WTC11 (cell line): Measurements from ENCODE around the gene PNLIP. TPM values are rescaled to one million over a fixed set of nuclear protein-coding genes. Genes with fewer than 3 reads are reported as not detected.

Experiments used
- ATAC-seq: fragments of 200-7000 bp; cut with Tn5 transposase; 2 replicates; pipeline ENCODE4 v1.10.0; 2021; ENCODE audit warnings: mild to moderate bottlenecking, moderate library complexity
- Bru-seq: library from RNA; stranded (reverse); fragments of 400-500 nt; gene quantifications from one replicate; lab custom pipeline; 2021; lab: Mats Ljungman, UMichigan
- CTCF ChIA-PET: fragments of 300-600 bp; sonication (Branson Sonifier 250); formaldehyde crosslinking; loops from one replicate; lab custom pipeline; 2021; ENCODE audit warnings: antibody characterized with exemption; lab: Charles Lee
- POLR2A ChIA-PET: fragments of 350-600 bp; sonication (Branson Sonifier 250); formaldehyde crosslinking; loops from one replicate; lab custom pipeline; 2021; ENCODE audit warnings: antibody characterized with exemption; lab: Charles Lee
- DNase-seq: peaks from one replicate; pipeline ENCODE4 v3.0.0; 2021; ENCODE audit warnings: low spot score
- H3K27ac Mint-ChIP-seq: 2 replicates; pipeline ENCODE4 v1.8.0; 2021; ENCODE audit warnings: mixed read lengths
- H3K27me3 Mint-ChIP-seq: 2 replicates; pipeline ENCODE4 v1.8.0; 2021; ENCODE audit warnings: low read depth, mild to moderate bottlenecking, moderate library complexity, mixed read lengths
- H3K36me3 Mint-ChIP-seq: 2 replicates; pipeline ENCODE4 v1.8.0; 2021; ENCODE audit warnings: mixed read lengths
- H3K4me1 Mint-ChIP-seq: 2 replicates; pipeline ENCODE4 v1.8.0; 2022; ENCODE audit warnings: mixed read lengths
- H3K4me3 Mint-ChIP-seq: 2 replicates; pipeline ENCODE4 v1.8.0; 2021; ENCODE audit warnings: mild to moderate bottlenecking, moderate library complexity, mixed read lengths
- H3K9me3 Mint-ChIP-seq: 2 replicates; pipeline ENCODE4 v1.8.0; 2021; ENCODE audit warnings: mixed read lengths
- CREM ChIP-seq: sonication (generic); formaldehyde crosslinking; IDR thresholded peaks from 2 replicates; pipeline ENCODE4 v1.8.1; 2022; ENCODE audit warnings: mild to moderate bottlenecking, missing genetic modification reagents, moderate library complexity
- E2F4 ChIP-seq: sonication (generic); formaldehyde crosslinking; IDR thresholded peaks from 2 replicates; pipeline ENCODE4 v1.8.1; 2022; ENCODE audit warnings: low read depth, mild to moderate bottlenecking, moderate library complexity, missing genetic modification reagents, borderline replicate concordance
- EMX1 ChIP-seq: fragments of 250-450 bp; sonication (Bioruptor Pico); IDR thresholded peaks from 2 replicates; pipeline ENCODE4 v1.8.0; 2021; ENCODE audit warnings: mild to moderate bottlenecking
- GABPB1 ChIP-seq: sonication (generic); formaldehyde crosslinking; IDR thresholded peaks from 2 replicates; pipeline ENCODE4 v1.8.1; 2023; ENCODE audit warnings: mild to moderate bottlenecking, missing genetic modification reagents
- GTF2I ChIP-seq: fragments of 250-450 bp; sonication (Bioruptor Pico); conservative IDR thresholded peaks from 2 replicates; pipeline ENCODE4 v1.4.0; 2021; ENCODE audit warnings: mild to moderate bottlenecking
- JAZF1 ChIP-seq: fragments of 250-450 bp; sonication (Bioruptor Pico); IDR thresholded peaks from 2 replicates; pipeline ENCODE4 v1.9.0; 2021; ENCODE audit warnings: moderate library complexity, mild to moderate bottlenecking, inconsistent platforms
- MXD4 ChIP-seq: fragments of 250-450 bp; sonication (Bioruptor Pico); IDR thresholded peaks from 2 replicates; pipeline ENCODE4 v1.8.0; 2021; ENCODE audit warnings: mild to moderate bottlenecking, moderate library complexity, borderline replicate concordance
- NR2C2 ChIP-seq: sonication (generic); formaldehyde crosslinking; IDR thresholded peaks from 2 replicates; pipeline ENCODE4 v1.8.0; 2022; ENCODE audit warnings: mild to moderate bottlenecking, missing genetic modification reagents
- OVOL2 ChIP-seq: fragments of 250-450 bp; sonication (Bioruptor Pico); IDR thresholded peaks from 2 replicates; pipeline ENCODE4 v1.9.0; 2021; ENCODE audit warnings: mild to moderate bottlenecking, borderline replicate concordance
- SMAD4 ChIP-seq: sonication (generic); formaldehyde crosslinking; IDR thresholded peaks from 2 replicates; pipeline ENCODE4 v1.8.0; 2022; ENCODE audit warnings: mild to moderate bottlenecking, missing genetic modification reagents
- SP1 ChIP-seq: sonication (generic); formaldehyde crosslinking; conservative IDR thresholded peaks from 2 replicates; pipeline ENCODE4 v1.8.1; 2022; ENCODE audit warnings: missing genetic modification reagents
- STAT6 ChIP-seq: sonication (generic); formaldehyde crosslinking; conservative IDR thresholded peaks from 2 replicates; pipeline ENCODE4 v1.8.1; 2023; ENCODE audit warnings: mild to moderate bottlenecking, low read depth, missing genetic modification reagents, moderate library complexity
- TP53 ChIP-seq: sonication (generic); formaldehyde crosslinking; IDR thresholded peaks from 2 replicates; pipeline ENCODE4 v1.8.1; 2023; ENCODE audit warnings: mild to moderate bottlenecking, missing genetic modification reagents
- ZNF281 ChIP-seq: sonication (generic); formaldehyde crosslinking; IDR thresholded peaks from 2 replicates; pipeline ENCODE4 v1.8.0; 2023; ENCODE audit warnings: mild to moderate bottlenecking, missing genetic modification reagents
- ZNF423 ChIP-seq: fragments of 250-450 bp; sonication (Bioruptor Pico); IDR thresholded peaks from 2 replicates; pipeline ENCODE4 v2.1.2; 2022; ENCODE audit warnings: mild to moderate bottlenecking, moderate library complexity
- ZNF512 ChIP-seq: sonication (generic); formaldehyde crosslinking; IDR thresholded peaks from 2 replicates; pipeline ENCODE4 v1.8.1; 2022; ENCODE audit warnings: missing genetic modification reagents, borderline replicate concordance
- long read RNA-seq, 3 experiments: library from RNA in 1 of 3; library from capped mRNA in 1 of 3; library from polyadenylated mRNA in 1 of 3; unstranded in 2 of 3; stranded (forward) in 1 of 3; transcript quantifications; one replicate each; pipeline ENCODE4 v2.0.0, GENCODE V29; 2021
- total RNA-seq: library from RNA; stranded (reverse); gene quantifications from 3 replicates; pipeline ENCODE4 v1.2.3, GENCODE V29; 2021
- TF ChIP-seq, protein P1 (sequence below): fragments of 250-450 bp; sonication (Bioruptor Pico); IDR thresholded peaks from 2 replicates; pipeline ENCODE4 v2.1.2; 2022; ENCODE audit warnings: mild to moderate bottlenecking, moderate library complexity
- TF ChIP-seq, protein P2 (sequence below): sonication (generic); formaldehyde crosslinking; IDR thresholded peaks from 2 replicates; pipeline ENCODE4 v1.8.0; 2022; ENCODE audit warnings: mild to moderate bottlenecking, missing genetic modification reagents
- TF ChIP-seq, protein P3 (sequence below): sonication (generic); formaldehyde crosslinking; IDR thresholded peaks from 2 replicates; pipeline ENCODE4 v1.8.1; 2023; ENCODE audit warnings: mild to moderate bottlenecking, missing genetic modification reagents

The PNLIP gene
- total RNA-seq (1.4 to 1.9 TPM (median 1.6 TPM) in 3 replicates), Bru-seq, nascent RNA (percentile 2 among the genes with signal in this experiment)
- long read RNA-seq, experiment 1 = 0 reads
- long read RNA-seq, experiment 2 = 0 reads
- long read RNA-seq, experiment 3 = 0 reads

GRCh38 chr10:116545756-116546155, at the start of gene PNLIP:
PNLIP (plus strand) TSS chr10:116545931; CDS start chr10:116546093, 162 bp downstream.
- ATAC-seq = no peak

GRCh38 chr10:116504786-116505185, 40.9 kb upstream of the PNLIP start:
- Mint-ChIP-seq H3K27ac (no peak overlapping the region), H3K36me3 (peaks cover 4% of the 10 kb centered on the region; the same call in 1 of the 2 replicates), H3K4me1 (peaks cover 10% of the 10 kb centered on the region), H3K9me3 (peaks cover 11% of the 10 kb centered on the region; the same call in 1 of the 2 replicates), H3K4me3 (no peak overlapping the region), H3K27me3 (no peaks in the 10 kb centered on the region)
- DNase-seq = no peak
- ChIA-PET POLR2A (no interaction called here), CTCF (no interaction called here)
- no peak for ATAC-seq
- no peak for TF ChIP-seq GABPB1 (CRISPR knock-in tag)
- no peak for TF ChIP-seq MXD4
- TF ChIP-seq, protein P1, sequence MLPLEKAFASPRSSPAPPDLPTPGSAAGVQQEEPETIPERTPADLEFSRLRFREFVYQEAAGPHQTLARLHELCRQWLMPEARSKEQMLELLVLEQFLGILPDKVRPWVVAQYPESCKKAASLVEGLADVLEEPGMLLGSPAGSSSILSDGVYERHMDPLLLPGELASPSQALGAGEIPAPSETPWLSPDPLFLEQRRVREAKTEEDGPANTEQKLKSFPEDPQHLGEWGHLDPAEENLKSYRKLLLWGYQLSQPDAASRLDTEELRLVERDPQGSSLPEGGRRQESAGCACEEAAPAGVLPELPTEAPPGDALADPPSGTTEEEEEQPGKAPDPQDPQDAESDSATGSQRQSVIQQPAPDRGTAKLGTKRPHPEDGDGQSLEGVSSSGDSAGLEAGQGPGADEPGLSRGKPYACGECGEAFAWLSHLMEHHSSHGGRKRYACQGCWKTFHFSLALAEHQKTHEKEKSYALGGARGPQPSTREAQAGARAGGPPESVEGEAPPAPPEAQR (CRISPR knock-in tag) = no peak
- no peak for TF ChIP-seq JAZF1 (CRISPR knock-in tag)
- no peak for TF ChIP-seq SMAD4 (CRISPR knock-in tag)
- no peak for TF ChIP-seq SP1 (CRISPR knock-in tag)
- no peak for TF ChIP-seq E2F4 (CRISPR knock-in tag)
- no peak for TF ChIP-seq CREM
- TF ChIP-seq OVOL2 (CRISPR knock-in tag) = no peak
- TF ChIP-seq ZNF281 (CRISPR knock-in tag) = no peak
- no peak for TF ChIP-seq EMX1 (CRISPR knock-in tag)
- TF ChIP-seq ZNF423 (CRISPR knock-in tag) = no peak
- TF ChIP-seq GTF2I = no peak
- TF ChIP-seq, protein P2, sequence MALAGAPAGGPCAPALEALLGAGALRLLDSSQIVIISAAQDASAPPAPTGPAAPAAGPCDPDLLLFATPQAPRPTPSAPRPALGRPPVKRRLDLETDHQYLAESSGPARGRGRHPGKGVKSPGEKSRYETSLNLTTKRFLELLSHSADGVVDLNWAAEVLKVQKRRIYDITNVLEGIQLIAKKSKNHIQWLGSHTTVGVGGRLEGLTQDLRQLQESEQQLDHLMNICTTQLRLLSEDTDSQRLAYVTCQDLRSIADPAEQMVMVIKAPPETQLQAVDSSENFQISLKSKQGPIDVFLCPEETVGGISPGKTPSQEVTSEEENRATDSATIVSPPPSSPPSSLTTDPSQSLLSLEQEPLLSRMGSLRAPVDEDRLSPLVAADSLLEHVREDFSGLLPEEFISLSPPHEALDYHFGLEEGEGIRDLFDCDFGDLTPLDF (CRISPR knock-in tag) = no peak
- no peak for TF ChIP-seq STAT6 (CRISPR knock-in tag)

More at GRCh38 chr10:116545756-116546155, at the start of gene PNLIP:
- ChIA-PET POLR2A (no interaction called here), CTCF (interaction anchor here (1.2 kb wide), 1 partner anchor 23 kb away, joined by 3 read pairs; no protein-coding TSS in a partner anchor)
- H3K36me3 Mint-ChIP-seq = no peaks in the 10 kb centered on the region
- H3K9me3 Mint-ChIP-seq = peaks cover 6% of the 10 kb centered on the region
- DNase-seq = no peak
- H3K27ac Mint-ChIP-seq = no peak within 1 kb of the TSS
- TF ChIP-seq ZNF512 (no peak), TP53 (CRISPR knock-in tag) (no peak), NR2C2 (CRISPR knock-in tag) (no peak)
- TF ChIP-seq, protein P3, sequence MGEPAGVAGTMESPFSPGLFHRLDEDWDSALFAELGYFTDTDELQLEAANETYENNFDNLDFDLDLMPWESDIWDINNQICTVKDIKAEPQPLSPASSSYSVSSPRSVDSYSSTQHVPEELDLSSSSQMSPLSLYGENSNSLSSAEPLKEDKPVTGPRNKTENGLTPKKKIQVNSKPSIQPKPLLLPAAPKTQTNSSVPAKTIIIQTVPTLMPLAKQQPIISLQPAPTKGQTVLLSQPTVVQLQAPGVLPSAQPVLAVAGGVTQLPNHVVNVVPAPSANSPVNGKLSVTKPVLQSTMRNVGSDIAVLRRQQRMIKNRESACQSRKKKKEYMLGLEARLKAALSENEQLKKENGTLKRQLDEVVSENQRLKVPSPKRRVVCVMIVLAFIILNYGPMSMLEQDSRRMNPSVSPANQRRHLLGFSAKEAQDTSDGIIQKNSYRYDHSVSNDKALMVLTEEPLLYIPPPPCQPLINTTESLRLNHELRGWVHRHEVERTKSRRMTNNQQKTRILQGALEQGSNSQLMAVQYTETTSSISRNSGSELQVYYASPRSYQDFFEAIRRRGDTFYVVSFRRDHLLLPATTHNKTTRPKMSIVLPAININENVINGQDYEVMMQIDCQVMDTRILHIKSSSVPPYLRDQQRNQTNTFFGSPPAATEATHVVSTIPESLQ (CRISPR knock-in tag) = no peak
- H3K4me1 Mint-ChIP-seq = peaks cover 17% of the 10 kb centered on the region
- H3K4me3 Mint-ChIP-seq = no peak within 1 kb of the TSS
- no peaks in the 10 kb centered on the region for H3K27me3 Mint-ChIP-seq
